AG10803 (cell line): ENCODE measurements around the gene CFL2.
A peak's percentile ranks its signal among the peaks of the same experiment; 100 is the strongest.

Source experiments
- DNase-seq: peaks from one replicate; pipeline ENCODE4 v3.0.0; 2010; ENCODE audit warnings: low read depth
- H3K4me3 ChIP-seq: 2 replicates; pipeline ENCODE4 v1.5.1; 2011; ENCODE audit warnings: mild to moderate bottlenecking, low read length, control low read depth
- CTCF ChIP-seq: conservative IDR thresholded peaks from 2 replicates; pipeline ENCODE4 v1.5.1; 2011; ENCODE audit warnings: mild to moderate bottlenecking, low read length, control low read depth, inconsistent platforms

CFL2 gene

DNA sequence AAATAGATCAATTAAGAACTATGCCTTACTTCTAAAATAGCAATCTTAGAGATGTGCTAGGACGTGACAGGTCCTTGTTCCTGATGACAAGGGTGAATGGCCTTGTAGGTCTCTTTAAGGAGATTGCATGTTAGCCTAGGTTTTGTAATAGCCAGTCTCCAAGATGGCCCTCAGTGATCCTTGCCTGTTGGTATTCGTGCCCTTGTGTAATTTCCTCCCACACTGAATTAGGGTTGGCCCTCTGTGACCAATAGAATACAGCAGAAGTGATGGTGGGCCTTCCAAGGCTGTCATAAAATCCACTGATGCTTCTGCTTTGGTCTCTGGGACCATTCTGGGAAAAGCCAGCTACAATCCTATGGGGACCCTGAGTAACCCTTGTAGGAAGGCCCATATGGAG is 46.3 kb downstream of the CFL2 start:
- no peak overlapping the region for H3K4me3 ChIP-seq
- no peak for TF ChIP-seq CTCF
- DNase-seq = no peak

DNA sequence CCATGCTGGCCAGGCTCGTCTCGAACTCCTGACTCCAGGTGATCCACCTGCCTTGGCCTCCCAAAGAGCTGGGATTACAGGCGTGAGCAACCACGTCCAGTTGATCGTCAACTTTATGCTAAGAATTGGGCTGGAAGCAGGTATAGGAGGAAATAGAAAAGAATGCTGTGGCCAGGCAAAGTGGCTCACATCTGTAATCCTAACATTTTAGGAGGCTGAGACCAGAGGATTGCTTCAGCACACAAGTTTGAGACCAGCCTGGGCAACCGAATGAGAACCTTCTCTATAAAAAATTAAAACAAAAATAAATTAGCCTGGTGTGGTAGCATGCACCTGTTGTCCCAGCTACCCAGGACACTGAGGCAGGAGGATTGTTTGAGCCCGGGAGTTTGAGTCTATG is 47.4 kb downstream of the CFL2 start:
- TF ChIP-seq CTCF = no peak
- H3K4me3 ChIP-seq = no peak overlapping the region
- no peak for DNase-seq

DNA sequence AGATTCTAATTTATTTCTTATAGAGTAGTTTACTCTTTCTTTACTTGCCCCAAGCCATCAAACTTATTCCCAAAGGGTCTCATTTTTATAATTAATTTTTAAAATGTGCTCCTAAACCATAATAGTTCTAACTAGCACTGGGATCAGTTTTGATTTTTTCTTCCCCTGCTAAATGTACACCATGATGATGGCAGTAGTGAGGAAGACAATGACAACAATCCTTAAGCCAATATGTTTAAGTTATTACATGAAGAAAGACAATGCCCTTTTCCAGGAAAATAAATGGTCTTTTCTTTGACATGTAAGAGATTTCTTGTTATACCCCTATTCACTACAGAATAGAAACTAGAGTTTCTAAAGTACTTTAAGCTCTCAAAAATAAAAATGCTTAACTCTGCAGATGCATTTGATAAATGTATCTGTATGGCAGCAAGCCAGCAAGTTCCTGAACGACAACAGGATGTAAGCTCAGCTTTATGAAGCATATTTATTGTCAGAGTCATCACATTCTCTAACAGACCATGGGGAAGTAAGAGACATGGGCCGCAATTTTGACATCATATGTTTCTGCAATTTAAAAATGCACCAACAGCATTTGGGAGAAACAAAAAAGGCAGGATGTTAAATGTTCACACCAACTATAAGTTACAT is 48.5 kb downstream of the CFL2 start:
- peak; percentile 93 for DNase-seq
- no peak for TF ChIP-seq CTCF
- no peak overlapping the region for H3K4me3 ChIP-seq

GRCh38 chr14:34662561-34663088 is 51.8 kb downstream of the CFL2 start:
- DNase-seq = no peak
- TF ChIP-seq CTCF = no peak

GRCh38 chr14:34660796-34661195 is 53.6 kb downstream of the CFL2 start:
- TF ChIP-seq CTCF = no peak
- H3K4me3 ChIP-seq = no peak overlapping the region
- no peak for DNase-seq

More at GRCh38 chr14:34662561-34663088, 51.8 kb downstream of the CFL2 start:
- H3K4me3 ChIP-seq = no peak overlapping the region
